GM12875 (cell line): Measurements from ENCODE around the gene MYH6.

Source experiments
- H3K4me3 ChIP-seq: one replicate; pipeline ENCODE4 v1.5.1; 2011; ENCODE audit warnings: low read depth, low read length, control low read depth
- TF ChIP-seq, protein P1 (sequence below): IDR thresholded peaks from 2 replicates; pipeline ENCODE4 v1.5.1; 2011; ENCODE audit warnings: low read depth, mild to moderate bottlenecking, control low read depth, inconsistent platforms, low read length, moderate library complexity, borderline replicate concordance; ENCODE audit not compliant: insufficient read depth

MYH6 gene

DNA sequence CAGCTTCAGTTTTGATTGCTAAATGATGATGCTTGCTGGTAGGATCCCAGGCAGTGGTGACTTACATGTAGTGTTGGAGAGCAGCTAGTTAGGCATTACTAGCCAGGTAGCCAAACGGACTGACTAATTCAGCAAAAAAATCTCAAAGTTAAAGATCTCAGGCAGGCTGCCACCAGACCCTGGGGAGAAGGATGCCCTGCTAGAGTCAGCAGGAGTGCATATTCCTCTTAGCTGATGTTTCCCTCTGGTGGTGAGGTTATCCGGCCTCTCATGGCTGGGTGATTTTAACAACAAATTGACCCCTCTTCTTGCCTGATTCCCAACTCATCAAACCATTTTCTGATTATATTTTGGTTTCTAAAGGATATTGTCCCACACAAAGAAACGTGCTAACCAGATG, 45.9 kb downstream of the MYH6 start:
- no peak overlapping the region for H3K4me3 ChIP-seq
- TF ChIP-seq, protein P1, sequence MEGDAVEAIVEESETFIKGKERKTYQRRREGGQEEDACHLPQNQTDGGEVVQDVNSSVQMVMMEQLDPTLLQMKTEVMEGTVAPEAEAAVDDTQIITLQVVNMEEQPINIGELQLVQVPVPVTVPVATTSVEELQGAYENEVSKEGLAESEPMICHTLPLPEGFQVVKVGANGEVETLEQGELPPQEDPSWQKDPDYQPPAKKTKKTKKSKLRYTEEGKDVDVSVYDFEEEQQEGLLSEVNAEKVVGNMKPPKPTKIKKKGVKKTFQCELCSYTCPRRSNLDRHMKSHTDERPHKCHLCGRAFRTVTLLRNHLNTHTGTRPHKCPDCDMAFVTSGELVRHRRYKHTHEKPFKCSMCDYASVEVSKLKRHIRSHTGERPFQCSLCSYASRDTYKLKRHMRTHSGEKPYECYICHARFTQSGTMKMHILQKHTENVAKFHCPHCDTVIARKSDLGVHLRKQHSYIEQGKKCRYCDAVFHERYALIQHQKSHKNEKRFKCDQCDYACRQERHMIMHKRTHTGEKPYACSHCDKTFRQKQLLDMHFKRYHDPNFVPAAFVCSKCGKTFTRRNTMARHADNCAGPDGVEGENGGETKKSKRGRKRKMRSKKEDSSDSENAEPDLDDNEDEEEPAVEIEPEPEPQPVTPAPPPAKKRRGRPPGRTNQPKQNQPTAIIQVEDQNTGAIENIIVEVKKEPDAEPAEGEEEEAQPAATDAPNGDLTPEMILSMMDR: no peak

GRCh38 chr14:23361763-23362162, 46.3 kb downstream of the MYH6 start:
- TF ChIP-seq, protein P1: no peak
- no peak overlapping the region for H3K4me3 ChIP-seq

- TF ChIP-seq, protein P1: no peak
- H3K4me3 ChIP-seq: no peak overlapping the region
These were observed 46.8 kb downstream of the MYH6 start for GRCh38 chr14:23361320-23361719.

DNA sequence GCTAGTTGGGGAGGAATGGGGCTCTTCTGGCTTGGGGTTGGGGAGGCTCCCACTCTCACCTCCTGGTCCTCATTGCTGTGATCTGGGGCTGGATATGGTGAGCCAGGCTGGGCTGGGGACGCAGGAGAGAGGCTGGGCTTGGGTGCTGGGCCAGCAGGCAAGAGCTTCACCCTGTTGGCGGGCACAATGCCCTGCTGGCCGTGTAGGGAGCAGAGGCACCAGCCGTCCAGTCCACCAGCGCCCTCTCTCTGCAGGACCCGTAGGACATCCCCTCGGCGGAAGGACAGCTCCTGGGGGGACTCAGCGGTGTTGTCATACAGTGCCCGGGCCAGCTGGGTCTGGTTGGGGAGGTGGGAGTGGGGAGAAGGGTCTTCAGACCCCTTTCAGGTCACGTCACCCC, 47.6 kb downstream of the MYH6 start:
- TF ChIP-seq, protein P1: no peak
- no peak overlapping the region for H3K4me3 ChIP-seq

DNA sequence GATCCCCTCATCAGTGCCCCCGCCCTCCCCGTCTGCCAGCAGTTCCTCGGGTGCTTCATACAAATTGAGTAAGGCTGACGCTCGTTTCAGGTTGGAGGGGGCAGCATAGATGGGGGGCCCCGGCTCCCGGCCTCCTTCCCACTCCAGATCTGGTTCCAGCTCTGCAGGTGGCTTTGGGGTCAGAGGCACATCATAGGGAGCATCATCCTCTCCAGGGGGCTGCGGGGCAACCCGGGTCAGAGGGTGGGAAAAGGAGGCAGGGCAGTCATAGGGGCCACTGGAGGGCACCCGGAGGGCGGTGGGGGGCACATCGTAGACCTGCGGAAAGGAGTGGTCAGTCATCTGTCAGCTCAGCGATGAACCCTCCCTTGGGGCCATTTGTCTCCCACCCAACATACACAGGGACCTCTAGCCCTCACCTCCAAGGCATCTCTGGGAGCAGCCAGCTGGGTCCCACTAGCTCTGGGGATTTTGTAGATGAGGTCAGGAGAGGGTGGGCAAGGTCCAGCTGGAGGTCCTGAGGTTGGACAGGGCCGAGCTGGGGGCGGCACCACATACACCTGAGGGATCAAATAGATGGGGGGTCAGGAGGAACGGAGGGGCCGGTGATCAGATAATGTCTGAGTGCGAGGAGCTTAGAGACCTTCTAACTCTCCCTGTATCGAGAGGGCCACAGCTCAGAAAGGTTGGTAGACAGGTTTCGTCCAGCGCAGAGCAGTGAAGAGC, 48.2 kb downstream of the MYH6 start:
- TF ChIP-seq, protein P1: no peak
- no peak overlapping the region for H3K4me3 ChIP-seq

DNA sequence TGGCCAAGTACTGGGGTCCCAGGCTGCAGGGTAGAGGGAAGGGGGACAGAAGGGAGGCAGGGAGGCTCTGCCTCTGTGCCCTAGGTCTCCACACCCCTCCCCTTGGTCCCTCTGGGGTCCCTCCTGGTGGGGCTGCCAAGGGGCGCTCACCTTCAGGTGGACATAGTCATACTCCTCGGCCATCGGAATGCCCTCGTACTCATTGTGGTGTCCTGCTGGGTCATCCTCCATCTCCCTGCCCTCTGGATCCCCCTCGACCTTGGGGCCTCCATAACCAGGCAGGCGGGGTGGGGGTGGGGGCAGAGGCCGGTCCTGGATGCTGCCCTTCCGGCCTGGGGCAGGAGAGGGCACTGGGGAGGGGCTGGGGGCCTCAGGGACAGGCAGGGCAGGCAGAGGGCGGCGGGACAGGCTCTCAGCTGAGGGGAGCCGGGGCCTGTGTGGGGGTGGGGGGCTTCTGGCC, 48.9 kb downstream of the MYH6 start:
- TF ChIP-seq, protein P1: no peak
- H3K4me3 ChIP-seq: no peak overlapping the region

DNA sequence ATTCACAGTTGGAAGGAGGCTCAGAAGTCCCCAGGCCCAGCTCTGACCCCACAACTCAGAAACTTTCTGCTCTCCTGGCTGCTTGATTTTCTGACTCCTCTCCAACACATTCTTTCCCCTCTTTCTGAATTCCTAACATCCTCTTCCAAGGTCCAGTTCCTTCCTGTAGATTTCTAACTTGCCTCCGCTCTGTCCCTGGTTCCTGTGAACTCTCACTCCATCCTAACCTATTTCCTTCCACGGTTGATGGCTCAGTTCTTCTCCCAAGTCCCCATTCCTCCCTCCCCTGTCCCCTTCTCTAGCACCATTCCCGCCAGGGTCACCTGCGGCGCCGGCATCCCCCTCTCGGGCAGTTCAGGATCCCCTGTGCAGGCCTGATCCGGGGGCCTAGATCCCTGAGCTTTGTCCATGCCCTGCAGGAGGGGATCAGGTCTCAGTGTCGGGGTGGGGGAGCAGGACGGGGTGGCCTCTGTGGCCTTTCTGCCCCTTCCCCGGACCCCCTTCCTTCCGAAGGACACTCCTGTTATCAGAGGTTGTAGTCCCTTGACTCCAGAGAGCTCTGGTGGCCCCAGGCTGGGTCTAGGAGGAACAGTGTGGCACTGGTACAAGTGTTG, 49.4 kb downstream of the MYH6 start:
- TF ChIP-seq, protein P1: no peak
- no peak overlapping the region for H3K4me3 ChIP-seq
